ENCODE data around the gene CREB5. TPM values are rescaled to one million over a fixed set of nuclear protein-coding genes. Genes with fewer than 3 reads are reported as not detected.

Gene CREB5
- total and polyA plus RNA-seq, 2 experiments from 2014 or later, result 2.4 to 4.4 TPM

GRCh38 chr7:28536259-28536658 is 123.9 kb downstream of the CREB5 start:
- Mint-ChIP-seq H3K4me1 (peaks cover 2% of the 10 kb centered on the region), H3K27ac (no peak overlapping the region)
- peak; percentile 100 for ATAC-seq

More at GRCh38 chr7:28536259-28536658, 123.9 kb downstream of the CREB5 start:
- H3K36me3 Mint-ChIP-seq (ENCODE audit: low read depth), result peaks cover 4% of the 10 kb centered on the region; the same call in 2 of the 3 replicates
- Histone ChIP-seq H3K4me3 (no peak overlapping the region), H2AFZ (no peak overlapping the region), H3K4me1 (ENCODE audit: insufficient read depth) (peaks cover 2% of the 10 kb centered on the region), H3K36me3 (ENCODE audit: insufficient read depth) (peaks cover 4% of the 10 kb centered on the region; the same call in 1 of the 2 replicates), H3K9me2 (ENCODE audit: insufficient read depth) (peaks cover 5% of the 10 kb centered on the region; the same call in 1 of the 2 replicates), H4K20me1 (replicated peaks; ENCODE audit: insufficient read depth) (no peaks in the 10 kb centered on the region), H3K79me2 (replicated peaks; ENCODE audit: insufficient read depth) (no peaks in the 10 kb centered on the region), H3K27ac (ENCODE audit: low read depth) (no peak overlapping the region), H3K27me3 (ENCODE audit: insufficient read depth) (no peaks in the 10 kb centered on the region), H3K4me2 (no peak overlapping the region), H3F3A (replicated peaks; ENCODE audit: low read depth) (no peaks in the 10 kb centered on the region)
- peak; percentile 88 for DNase-seq (ENCODE audit: low spot score)
- H3K27me3 Mint-ChIP-seq (ENCODE audit: insufficient read depth, low read depth, poor library complexity), result no peaks in the 10 kb centered on the region
- TF ChIP-seq STAT1 (IDR thresholded peaks at IDR 0.05; ENCODE audit: unreplicated experiment) (no peak), REST (IDR thresholded peaks at IDR 0.05; ENCODE audit: unreplicated experiment) (no peak), EZH2 (IDR thresholded peaks at IDR 0.05; ENCODE audit: low read depth, unreplicated experiment) (no peak), CREB1 (CRISPR knock-in tag; IDR thresholded peaks at IDR 0.05; ENCODE audit: low read depth) (no peak), ZNF114 (CRISPR knock-in tag; IDR thresholded peaks at IDR 0.05) (no peak), EZH2phosphoT487 (IDR thresholded peaks at IDR 0.05; ENCODE audit: unreplicated experiment) (no peak), CTCF (conservative IDR thresholded peaks at IDR 0.05; ENCODE audit: low read depth in 2 of 2) (peak; percentile 58 to 72), NANOG (IDR thresholded peaks at IDR 0.05; ENCODE audit: borderline replicate concordance) (no peak), ZNF462 (CRISPR knock-in tag; IDR thresholded peaks at IDR 0.05) (peak; percentile 62; the same call in 1 of the 2 replicates)
- no peak overlapping the region for H3K4me3 Mint-ChIP-seq
- peaks cover 5% of the 10 kb centered on the region; the same call in 2 of the 3 replicates for H3K9me3 Mint-ChIP-seq
